ENCODE data around the gene UCK1.

UCK1 gene

DNA sequence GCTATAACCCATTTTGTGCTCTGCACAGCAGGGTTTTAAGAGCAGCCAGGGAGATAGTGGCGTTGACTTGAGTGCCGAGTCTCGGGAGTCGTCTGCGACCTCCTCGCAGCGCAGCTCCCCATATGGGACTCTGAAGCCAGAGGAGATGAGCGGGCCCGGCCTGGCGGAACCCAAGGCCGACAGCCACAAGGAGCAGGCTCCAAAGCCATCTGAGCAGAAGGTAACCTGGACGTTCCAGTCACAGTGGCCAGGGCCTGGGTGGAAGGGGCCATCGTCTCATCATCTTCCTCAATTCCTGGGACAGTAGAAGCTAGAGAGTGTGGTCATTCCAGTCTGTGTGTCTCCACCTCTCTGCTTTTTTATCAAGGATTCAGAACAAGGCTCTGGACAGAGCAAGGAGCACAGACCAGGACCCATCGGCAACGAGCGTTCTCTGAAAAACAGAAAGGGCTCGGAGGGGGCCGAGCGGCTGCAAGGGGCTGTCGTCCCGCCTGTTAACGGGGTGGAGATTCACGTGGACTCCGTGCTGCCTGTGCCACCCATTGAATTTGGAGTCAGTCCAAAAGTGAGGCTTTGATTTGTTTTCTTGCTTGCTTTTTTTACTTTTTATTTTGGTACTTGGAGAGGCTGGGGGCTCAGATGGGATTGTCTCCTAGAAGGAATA is 48.6 kb downstream of the UCK1 start:
- H3K27ac ChIP-seq, result no peak overlapping the region
- TF ChIP-seq, protein P1, sequence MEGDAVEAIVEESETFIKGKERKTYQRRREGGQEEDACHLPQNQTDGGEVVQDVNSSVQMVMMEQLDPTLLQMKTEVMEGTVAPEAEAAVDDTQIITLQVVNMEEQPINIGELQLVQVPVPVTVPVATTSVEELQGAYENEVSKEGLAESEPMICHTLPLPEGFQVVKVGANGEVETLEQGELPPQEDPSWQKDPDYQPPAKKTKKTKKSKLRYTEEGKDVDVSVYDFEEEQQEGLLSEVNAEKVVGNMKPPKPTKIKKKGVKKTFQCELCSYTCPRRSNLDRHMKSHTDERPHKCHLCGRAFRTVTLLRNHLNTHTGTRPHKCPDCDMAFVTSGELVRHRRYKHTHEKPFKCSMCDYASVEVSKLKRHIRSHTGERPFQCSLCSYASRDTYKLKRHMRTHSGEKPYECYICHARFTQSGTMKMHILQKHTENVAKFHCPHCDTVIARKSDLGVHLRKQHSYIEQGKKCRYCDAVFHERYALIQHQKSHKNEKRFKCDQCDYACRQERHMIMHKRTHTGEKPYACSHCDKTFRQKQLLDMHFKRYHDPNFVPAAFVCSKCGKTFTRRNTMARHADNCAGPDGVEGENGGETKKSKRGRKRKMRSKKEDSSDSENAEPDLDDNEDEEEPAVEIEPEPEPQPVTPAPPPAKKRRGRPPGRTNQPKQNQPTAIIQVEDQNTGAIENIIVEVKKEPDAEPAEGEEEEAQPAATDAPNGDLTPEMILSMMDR (conservative IDR thresholded peaks at IDR 0.05), result no peak
- TF ChIP-seq ZFX (IDR thresholded peaks at IDR 0.05), result no peak

DNA sequence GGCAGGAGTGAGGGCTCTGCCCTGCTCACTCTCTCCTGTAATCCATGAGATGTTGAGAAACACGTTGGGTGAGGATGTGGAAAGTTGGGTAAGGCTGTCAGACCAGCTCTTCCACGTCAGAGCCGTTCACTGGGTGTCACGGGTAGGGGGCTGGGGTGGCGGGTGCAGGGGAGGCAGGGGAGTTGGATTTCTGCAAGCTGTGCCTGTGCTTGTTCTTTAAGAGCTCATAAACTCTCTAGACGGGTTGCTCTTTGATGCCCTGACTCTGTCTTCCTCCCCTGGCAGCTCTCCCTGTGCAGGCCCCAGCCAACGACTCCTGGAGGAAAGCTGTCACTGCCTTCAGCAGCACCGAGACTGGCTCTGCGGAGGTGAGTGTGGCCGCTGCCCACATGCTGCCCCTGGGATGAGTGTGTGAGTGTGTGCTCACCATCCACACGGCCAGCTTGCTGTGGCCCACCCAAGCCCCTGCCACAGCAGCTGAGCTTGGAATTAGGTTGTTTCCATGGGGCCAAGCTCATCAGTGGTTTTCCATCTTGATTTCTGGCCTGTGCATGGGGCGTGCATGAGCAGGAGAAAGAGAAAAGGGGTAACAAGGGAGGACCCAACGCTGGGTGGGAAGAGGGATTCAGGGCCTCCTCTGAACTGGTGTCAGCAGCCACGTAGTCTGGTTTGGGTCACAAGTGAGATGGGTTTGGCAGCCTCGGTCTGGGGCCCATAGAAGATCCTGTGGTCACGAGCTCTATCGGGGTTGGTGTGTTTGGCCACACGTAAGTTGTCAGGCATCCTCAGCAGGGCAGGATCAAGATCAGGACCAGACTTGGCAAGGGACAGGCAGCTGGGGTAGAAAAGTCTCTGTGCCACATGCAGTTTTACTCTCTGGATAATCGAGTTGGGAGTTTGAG is 49.4 kb downstream of the UCK1 start:
- H3K27ac ChIP-seq, result peak overlapping the region; percentile 3; the same call in 1 of the 2 replicates
- TF ChIP-seq, protein P1 (conservative IDR thresholded peaks at IDR 0.05), result no peak
- TF ChIP-seq ZFX (IDR thresholded peaks at IDR 0.05), result no peak

DNA sequence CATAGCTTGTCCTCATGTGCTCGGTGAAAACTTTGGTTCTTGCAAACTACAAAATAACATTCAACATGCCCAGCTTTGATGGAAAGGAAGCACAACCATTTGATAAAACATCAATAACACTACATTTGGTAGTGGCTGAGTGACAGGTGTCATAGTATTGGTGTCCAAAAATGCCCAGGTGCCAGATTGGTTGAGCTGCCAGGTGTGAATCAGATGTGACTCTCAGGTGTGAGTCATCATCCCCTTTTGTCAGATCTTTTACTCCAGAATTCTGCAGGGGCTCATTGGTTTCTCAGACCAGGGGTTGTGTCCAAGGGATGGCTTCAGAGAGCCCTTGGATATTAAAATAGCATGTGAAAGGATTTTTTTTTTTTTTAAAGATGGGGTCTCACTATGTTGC is 50.8 kb downstream of the UCK1 start:
- TF ChIP-seq, protein P1 (conservative IDR thresholded peaks at IDR 0.05), result no peak
- TF ChIP-seq ZFX (IDR thresholded peaks at IDR 0.05), result no peak
- no peak overlapping the region for H3K27ac ChIP-seq

DNA sequence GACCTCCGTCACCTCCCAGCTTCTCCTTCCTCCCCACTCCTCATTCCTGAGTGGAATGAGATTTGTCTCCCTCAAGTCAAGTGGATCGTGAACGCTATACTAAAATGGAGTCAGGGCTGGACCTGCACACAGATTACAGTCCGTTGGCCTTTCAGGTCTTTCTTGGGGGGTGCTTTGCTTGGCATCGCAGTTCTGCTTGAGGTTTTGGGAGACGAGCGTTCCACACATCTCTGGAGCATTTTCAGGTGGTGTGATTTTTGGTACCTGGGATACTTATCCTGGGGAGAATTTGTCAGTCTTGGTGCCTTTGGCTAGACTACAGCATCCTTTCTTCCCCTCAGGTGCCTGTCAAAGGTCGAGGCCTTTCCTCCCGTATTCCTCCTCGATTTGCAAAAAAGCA is 52.2 kb downstream of the UCK1 start:
- H3K27ac ChIP-seq, result no peak overlapping the region
- TF ChIP-seq, protein P1 (conservative IDR thresholded peaks at IDR 0.05), result no peak
- no peak for TF ChIP-seq ZFX (IDR thresholded peaks at IDR 0.05)

DNA sequence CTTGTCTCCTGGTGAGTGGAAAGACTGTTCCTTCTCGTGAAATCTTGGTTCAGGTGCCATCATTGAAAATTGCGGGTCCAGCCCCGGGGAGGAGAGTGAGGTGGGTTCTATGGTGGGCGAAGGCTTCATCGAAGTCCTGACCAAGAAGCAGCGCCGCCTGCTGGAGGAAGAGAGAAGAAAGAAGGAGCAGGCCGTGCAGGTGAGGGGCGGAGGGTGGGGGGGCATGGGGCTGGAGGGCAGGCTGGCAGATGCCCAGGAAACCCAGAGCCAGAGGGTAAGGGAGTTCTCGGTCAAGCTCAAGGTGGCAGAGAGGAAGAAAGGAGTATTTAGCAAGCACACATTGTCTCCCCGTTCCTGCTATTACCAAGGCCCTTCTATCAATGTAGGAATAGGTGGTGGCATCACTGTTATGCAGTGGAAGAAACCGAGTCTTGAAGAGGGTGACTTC is 52.6 kb downstream of the UCK1 start:
- TF ChIP-seq, protein P1 (conservative IDR thresholded peaks at IDR 0.05), result peak; percentile 83
- TF ChIP-seq ZFX (IDR thresholded peaks at IDR 0.05), result no peak
- H3K27ac ChIP-seq, result no peak overlapping the region

DNA sequence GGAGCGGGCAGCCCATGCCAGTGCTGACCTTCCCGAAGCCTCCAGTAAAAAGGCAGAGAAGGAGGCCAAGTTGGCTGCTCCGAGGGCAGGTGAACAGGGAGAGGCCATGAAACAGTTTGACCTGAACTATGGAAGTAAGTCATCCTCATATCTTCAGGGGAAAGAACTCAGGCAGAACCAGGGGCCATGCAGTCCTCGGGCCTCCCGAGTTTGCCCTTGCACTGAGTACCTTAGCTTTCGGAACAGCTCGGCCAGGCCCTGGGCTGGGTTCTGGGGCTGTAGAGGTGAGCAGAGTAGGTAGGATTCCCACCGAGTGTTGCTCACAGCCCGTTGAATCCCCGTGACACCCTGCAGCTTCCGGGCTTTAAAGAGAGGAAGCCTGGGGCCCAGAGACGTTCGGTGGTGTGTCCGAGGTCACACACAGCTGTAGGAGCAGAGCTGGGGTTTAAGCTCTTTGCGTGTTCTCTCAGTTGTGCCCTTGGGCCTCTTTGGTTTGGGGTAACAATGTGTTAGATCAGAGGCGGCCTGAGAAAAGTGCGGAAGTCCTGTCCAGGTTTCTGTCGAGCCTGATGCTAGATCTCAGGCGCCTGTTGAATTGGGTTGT is 53.1 kb downstream of the UCK1 start:
- no peak for TF ChIP-seq ZFX (IDR thresholded peaks at IDR 0.05)
- TF ChIP-seq, protein P1 (conservative IDR thresholded peaks at IDR 0.05), result no peak
- no peak overlapping the region for H3K27ac ChIP-seq

DNA sequence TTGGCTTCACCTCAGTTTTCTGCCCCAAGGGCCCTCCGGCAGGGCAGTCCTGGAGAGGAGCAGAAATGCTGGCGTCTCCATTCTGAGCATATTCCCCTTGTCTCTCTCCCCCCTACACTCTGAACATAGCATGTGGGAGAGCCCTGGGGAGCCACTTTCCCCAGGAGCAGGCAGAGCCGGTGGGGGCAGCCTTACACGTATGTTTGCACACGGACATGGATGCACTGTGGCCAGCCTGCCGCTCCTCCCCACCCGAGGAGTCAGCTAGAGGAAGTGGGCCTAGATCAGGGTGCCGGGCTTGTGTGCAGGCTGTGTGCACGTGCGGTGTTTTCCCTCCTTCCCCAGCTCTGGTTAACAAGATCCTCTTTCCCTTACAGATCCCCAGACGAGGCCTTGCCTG is 53.7 kb downstream of the UCK1 start:
- TF ChIP-seq, protein P1 (conservative IDR thresholded peaks at IDR 0.05), result no peak
- no peak for TF ChIP-seq ZFX (IDR thresholded peaks at IDR 0.05)
- H3K27ac ChIP-seq, result no peak overlapping the region
